ENCODE data around the gene PDE8A. TPM values are rescaled to one million over a fixed set of nuclear protein-coding genes. Genes with fewer than 3 reads are reported as not detected.

Gene PDE8A
- total RNA-seq, 1 donor from 2014 or later: 14.0 TPM

DNA sequence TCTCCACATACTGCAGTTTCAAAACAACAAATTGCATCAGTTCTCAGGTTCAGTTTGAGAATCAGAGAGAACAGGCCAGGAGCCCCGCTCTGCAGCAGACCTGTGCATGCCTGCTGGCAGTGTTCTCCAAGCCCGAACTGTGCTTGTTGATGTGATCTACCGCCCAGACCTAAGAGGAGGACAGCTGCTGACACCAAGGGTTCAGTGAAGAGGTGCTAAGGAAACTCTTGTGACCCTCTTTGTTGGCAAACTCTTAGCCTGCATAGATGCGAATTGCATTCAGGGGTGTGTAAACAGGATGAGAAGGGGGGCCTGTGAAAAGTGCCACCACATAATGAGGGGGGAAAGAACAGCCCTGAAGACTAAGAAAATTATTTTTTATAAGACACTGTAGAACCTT is 89.8 kb downstream of the PDE8A start:
- intact Hi-C loops (cut with micrococcal nuclease): no loop called here

DNA sequence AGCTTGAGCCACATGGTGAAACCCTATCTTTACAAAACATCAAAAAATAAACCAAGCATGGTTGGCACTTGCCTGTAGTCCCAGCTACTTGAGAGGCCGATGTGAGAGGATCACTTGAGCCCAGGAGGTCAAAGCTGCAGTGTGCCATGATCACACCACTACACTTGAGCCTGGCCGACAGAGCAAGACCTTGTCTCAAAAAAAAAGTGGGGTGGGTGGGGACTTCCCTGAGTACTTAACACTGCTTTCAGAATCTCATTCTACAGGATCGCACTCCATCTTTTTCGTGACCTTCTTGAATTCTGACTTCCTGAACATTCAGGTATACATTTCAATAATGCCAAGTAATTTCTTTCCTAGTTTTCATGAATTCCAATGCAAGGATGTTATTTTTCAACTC is 91.3 kb downstream of the PDE8A start:
- intact Hi-C loops (cut with micrococcal nuclease): no loop called here

DNA sequence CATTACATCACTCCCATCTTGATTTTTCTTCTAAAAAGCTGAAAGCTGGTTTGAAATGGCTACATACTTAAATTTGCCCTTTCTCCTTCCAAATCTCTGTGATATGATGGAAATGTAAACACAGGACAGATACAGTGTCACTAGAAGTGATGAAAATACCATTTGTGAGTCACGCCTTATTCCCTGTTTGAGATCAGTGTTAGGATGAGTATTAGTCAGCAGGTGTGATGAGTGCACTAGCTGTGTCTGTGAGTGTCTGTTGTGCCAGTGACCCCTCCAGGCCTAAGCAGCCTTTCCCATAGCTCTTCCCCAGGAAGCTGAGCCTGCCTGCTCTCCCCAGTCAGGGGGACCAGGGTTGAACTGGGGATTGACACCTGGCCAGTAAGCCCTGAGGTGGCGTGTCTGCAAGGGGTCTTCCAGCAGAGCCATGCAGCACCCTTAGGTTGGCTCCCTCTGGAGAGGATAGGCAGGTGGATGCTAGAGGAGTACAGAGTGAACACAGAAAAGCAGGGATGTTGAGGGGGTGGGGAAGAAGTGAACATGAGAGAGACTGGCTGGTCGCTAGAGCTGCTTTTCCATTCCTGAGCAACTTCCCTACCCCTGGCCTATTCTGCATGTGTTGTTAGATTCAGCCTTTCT is 92.0 kb downstream of the PDE8A start:
- intact Hi-C loops (cut with micrococcal nuclease): no loop called here

DNA sequence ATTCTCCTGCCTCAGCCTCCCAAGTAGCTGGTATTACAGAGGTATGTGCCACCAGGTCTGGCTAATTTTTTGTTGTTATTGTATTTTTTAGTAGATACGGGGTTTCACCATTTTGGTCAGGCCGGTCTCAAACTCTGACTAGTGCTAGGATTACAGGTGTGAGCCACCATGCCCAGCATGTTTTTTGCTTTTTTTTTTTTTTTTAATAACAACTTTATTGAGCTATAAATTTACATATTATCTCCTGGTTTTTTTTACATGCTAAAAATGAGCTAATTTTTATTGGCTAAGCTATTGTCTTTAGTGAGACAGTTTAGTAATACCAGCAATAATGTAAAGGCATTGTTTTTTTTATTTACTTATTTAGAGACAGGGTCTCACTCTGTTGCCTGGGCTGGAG is 105.2 kb downstream of the PDE8A start:
- intact Hi-C loops (cut with micrococcal nuclease): no loop called here

DNA sequence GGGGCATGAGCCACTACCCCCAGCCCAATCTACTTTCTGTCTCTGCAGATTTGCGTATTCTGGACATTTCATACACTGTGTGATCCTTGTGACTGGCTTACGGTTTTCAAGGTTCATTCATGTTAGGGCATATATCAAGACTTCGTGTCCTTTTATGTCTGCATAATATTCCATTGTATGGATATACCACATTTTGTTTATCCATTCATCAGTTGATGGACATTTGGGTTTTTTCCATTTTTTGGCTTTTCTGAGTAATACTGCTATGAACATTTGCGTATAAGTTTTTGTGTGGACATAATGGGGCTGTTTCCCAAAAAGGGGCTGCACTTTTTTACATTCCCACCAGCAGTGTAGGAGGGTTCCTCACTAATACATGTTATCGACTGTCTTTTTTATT is 106.6 kb downstream of the PDE8A start:
- intact Hi-C loops (cut with micrococcal nuclease): no loop called here

DNA sequence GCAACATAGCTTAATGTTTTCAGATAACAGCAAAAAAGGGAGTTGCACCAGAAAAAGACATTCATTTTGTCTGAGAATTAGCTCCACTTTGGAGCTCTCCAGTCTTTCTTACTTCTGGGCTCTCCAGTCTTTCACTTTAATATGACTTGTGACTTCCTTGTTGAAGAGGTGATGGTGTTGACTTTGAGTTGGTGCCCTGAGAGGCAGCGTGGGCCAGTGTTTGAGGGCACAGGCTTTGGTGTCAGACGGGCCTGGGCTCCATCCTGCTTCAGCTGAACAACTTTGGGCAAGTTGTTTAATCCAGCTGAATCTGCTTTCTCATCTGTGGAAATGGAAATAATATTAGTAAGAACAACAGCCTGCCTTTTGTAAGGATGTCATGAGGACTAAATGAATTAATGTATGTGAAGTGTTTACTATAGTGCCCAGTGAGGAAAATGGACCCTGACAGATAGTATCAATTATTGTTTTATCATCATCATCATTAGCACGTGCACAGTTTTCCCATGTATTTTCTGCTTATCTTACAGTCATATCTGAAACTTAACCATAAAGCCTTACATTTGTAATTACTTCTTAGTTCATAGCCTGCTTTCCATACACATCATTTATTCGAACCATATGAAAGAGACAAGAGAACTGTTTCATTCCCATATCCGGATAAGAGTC is 108.4 kb downstream of the PDE8A start:
- intact Hi-C loops (cut with micrococcal nuclease): no loop called here

DNA sequence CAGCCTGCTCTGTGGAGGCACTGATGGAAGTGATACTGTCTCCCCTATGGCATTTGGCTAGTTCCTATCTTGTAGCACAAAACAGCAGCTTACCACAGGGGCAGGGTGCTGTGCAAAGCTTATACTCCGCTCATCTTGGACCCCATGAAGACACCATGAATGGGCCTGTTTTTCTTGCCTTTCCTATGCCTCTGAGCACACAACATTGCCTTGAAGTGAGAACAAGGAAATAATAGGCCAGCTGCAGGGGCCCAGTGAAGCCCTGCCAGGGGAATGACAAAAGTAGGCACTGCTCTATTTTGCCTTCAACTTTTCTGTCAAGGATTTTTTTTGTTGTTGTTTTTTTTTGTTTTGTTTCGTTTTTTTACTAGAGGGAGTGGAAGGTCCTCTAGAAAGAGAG is 110.3 kb downstream of the PDE8A start:
- intact Hi-C loops (cut with micrococcal nuclease): no loop called here

DNA sequence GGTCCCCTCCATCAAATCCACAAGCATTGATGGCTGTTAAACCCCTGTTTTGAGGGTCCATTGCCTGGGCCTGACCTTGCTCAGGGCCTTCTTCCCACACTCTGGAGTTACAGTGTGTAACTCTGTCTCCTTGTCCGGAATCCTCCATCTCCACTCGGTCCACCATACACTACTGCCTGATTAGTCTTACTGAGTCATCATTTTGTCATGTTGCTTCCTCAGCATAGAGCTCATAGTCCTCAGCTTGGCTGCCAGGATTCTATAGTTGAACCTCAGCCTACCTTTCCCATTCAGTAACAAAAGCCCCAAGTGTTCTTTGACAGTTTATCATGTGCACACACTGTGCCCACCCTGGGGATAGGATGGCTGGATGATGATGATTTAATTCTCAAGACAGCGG is 113.0 kb downstream of the PDE8A start:
- intact Hi-C loops (cut with micrococcal nuclease): no loop called here

DNA sequence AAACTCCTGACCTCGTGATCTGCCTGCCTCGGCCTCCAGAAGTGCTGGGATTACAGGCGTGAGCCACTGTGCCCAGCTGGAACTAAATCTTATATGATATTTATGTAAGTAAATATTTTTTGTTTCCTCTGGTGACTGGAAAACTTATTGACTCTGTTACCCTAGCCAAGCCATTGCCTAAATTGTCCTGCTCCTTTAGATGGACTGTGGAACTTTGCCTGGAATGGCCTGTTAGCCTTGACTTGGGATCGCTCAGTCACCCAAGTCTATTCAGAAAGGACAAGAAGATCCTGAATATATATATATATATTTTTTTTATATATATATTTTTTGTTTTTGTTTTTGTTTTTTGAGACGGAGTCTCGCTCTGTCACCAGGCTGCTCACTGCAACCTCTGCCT is 113.9 kb downstream of the PDE8A start:
- intact Hi-C loops (cut with micrococcal nuclease): no loop called here

DNA sequence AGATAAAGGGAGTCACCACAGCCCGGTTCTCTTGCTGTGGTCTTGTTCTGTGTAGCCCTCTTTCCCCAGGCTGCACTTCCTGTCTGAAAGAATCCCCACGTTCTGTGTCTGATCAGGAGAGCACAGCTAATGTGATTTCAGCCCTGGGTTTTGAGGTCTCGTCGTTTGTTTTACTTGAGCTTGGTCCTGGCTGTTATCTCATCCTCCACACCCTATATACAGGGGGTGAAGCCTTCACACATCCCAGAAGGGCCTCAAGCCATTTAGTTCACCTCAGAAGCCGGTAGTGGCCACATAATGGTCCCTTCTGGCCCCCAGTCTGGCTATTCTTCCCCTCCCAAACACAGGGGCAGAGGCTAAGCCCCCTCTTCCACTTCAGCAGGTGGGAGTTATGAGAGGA is 115.6 kb downstream of the PDE8A start:
- intact Hi-C loops (cut with micrococcal nuclease): no loop called here

DNA sequence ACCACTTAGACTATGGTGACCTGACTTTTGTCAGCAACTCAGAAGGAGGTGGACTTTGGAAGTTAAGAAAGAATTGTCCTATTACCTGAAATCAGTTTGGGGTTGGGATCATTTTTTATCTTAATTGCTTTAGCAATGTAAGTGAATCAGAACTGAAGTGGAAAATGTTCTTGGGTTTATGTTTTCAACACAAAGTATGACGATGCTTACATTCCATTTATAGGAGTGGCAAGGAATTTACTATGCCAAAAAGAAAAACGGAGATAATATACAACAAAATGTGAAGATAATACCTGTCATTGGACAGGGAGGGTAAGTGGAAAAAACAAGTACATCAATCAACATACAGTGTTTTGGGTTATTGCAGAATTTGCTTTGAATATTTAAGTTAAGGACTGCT is 116.1 kb downstream of the PDE8A start:
- intact Hi-C loops (cut with micrococcal nuclease): no loop called here

DNA sequence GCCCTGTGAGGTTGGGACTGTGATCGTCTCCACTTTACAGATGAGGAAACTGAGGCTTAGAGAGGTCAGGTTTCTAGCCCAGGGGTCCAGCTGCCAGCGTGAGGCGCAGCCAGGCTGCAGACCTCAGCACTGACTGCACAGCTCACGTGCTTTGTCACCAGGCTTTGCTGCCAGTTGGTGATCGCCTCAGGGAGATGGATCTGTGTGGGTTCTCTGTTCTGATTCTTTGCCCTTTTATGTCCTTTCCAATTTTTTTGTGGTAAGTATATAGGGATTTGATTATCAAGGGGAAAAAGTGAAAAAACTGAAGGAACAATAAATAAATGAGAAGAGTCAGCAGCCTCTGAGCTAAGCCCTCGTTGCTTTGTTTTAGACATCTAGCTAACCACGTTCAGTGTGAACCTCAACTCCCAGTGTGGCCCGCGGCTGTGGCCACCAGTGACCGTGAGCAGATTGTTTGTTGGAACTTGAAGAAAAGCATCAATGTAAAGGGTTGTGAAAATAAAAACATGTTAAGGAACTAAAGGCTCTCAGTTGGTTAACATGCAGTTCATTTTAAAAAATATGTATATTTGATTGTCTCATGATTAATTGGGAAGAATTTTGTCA is 117.6 kb downstream of the PDE8A start:
- intact Hi-C loops (cut with micrococcal nuclease): no loop called here

DNA sequence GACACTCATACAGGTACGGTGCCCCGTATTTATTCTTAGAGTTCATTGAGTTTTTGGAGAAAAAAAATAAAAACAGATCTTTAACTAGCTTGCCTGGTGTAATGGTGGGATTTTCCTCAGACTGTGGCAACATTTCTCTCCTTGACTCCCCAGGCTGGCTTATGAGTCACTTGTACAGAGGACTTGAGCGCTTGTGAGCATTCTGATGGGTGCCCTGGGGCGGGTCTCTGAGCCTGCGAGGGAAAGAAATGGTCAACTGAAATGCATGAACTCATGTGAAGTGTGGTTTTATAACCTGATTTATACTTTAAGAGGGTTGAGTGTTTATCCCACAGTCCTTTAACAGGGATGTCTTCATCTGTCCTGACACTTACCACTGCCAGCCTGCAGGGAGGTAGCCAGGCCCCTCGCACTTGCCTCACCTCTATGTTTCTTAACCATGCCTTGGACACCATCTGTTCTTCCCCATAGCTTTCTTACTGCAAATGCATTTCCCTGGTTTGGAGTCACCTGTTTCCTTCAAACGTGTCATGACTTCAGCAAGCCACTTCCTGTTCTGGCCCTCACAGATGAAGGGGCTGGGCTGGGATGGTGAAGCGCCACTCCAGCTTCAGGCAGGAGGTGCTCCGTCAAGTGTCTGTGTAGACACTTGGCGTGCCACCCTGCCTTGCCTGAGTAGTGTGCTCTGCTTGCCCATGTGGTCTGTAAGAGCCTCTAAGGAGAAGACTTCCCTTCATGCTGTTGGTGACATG is 118.7 kb downstream of the PDE8A start:
- intact Hi-C loops (cut with micrococcal nuclease): no loop called here

DNA sequence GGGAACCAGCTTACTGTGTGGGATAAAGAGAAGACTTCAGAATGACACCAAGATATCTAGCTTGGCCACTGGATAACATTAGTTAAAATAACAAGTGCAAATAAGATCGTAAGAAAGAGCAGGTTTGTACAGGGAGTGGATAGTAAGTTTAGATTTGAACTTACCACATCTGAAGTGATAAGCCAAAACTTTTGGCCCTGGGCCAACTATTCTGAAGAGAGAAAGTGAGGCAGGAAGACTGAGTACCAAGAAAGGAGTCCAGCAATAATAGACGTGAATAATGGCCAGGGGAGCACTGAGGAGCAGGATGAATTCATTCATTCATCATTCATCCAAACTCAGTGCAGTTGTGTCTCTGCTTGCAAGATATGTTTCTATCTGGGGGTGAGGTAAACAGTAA is 122.9 kb downstream of the PDE8A start:
- intact Hi-C loops (cut with micrococcal nuclease): no loop called here

DNA sequence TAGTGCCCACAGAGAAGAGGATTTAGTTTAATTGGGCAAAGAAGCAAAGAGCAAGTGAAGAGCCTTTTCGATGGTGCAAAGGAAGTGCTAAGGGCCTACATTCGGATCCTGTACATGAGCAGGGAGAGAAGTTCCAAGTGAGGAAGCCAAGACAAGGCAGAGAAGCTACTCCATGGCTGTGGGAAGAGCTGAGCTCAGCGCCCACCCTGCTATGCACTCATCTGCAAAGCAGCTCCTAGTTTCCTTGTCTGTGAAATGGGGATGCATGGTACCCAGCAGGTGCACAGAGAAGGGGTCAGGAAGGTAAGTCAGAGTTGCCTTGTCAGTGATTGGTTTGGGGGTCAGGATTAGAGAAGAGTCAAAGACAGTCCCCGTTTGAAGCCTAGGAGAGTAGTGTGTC is 126.5 kb downstream of the PDE8A start:
- intact Hi-C loops (cut with micrococcal nuclease): no loop called here

DNA sequence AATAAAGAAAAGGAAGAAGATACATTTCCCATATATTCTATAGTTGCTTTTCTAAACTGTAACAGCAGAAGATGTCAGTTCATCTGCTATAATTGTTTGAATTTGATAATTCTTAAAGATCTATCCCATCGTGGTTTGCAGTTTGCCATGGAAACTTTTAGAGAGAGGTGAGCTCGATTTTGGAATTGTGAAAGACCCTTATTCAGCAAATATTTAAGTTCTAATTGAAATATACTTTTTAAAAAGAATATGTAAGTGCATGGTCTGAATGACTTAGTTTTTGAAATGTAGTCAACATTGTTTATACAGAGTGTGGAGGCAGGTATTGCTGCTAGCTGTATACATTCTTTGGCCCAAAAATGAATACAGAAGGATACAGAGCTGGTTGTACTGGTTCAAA is 127.7 kb downstream of the PDE8A start:
- intact Hi-C loops (cut with micrococcal nuclease): no loop called here

DNA sequence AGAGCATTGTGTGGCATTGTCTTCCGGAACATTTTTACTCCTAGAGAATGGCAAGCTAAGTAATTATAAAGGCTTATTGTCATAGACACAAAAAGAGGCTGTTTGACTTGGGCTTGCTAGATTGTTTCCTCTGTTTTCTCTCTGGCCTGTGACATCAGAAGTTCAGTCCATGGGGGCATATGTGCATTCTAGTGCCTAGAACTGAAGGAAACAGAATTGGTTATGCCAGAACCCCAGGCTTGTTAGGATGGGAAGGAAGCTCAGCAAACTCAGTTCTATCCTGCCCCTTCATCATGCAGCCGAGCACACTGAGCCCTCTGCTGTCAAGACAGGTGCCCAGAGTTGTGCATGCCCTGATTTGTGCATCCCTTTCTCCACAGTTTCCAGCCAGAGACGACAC is 131.3 kb downstream of the PDE8A start:
- intact Hi-C loops (cut with micrococcal nuclease): no loop called here

DNA sequence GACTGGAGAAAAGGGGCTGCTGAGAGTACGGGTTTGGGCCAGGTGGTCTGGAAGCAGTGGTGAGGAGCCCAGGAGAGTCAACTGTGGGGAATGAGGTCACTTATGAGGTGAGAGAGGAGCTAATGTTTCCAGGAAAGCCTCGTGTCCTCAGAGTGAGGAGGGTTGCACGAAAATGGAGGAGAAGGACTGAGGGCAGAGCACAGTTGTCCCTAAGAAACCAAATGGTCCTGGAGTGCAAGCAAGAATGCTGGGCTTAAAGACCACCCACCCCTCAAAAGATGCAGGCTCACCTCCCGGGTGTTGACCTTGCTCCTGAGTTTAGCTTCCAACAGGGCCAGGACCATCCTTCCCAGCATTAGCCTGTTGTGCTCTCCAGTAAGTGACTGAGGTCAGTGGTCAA is 133.2 kb downstream of the PDE8A start:
- intact Hi-C loops (cut with micrococcal nuclease): no loop called here

DNA sequence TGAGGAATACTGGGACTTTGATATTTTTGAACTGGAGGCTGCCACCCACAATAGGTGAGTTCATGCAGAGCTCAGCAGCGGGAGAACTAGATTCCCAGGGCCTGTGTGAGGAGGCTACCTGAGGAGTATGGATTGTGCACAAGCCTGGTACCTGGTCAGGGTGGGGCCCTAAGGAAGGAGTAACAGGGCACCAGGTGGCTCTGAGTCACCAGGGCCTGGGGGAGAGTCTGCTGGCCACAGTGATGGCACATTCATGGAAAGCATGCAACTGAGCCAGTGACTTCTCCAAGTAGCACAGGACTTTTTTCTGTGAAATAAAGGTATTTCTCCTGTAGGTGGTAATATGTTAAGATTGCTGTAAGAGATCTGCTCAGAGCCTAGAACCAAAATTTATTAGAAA is 134.4 kb downstream of the PDE8A start:
- intact Hi-C loops (cut with micrococcal nuclease): no loop called here

DNA sequence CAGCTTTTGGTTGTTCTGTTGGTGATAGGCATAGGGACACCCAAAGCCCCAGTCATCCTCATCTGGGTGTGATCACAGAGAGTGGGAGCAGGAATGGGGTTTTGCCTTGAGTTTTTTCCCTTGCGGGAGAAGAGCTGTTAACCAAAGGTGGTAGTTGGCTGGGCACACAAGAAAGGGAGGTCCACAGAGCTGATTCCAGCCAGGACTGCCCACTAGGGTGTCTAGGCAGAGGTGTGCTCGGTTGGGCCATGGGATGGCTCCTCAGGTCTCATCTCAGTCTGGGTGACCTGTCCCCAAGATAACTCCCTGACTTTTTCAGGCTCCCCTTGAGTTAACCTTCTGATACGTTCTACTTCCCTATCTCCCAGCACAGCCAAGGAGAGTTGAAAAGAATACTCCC is 134.8 kb downstream of the PDE8A start:
- intact Hi-C loops (cut with micrococcal nuclease): no loop called here

DNA sequence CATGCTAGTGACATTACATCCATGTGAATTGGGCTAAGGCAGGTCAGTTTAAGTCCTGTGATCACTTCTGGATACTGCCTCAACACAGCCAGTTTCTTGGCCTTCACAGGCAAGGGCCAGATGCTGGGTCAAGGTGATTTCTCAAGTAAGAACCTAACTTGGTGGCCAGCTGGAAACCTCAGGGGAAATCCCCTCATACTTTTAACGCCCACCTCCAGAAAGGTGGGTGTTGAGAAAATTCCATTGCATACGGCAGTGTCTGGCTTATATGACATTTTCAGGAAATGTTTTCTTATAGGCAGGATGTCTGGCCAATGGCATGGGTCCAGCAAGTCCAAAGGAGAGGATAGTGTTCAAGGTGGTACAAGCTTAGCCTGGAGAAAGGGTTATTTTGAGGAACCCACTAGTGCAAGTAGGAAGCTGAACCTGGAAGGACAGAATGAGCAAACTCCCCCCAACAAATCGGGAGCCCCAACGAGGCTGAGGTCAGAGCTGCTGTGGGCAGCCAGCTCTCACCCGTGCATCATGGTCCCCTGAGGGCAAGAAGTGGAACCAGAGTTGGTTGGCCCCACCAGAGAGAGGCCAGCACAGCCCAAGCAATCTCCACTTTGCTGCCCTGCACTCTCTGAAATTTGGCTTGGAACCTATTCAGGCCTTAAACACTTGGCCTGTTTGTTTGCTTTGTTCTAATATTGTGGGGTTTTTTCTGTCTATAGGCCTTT is 135.4 kb downstream of the PDE8A start:
- intact Hi-C loops (cut with micrococcal nuclease): no loop called here

DNA sequence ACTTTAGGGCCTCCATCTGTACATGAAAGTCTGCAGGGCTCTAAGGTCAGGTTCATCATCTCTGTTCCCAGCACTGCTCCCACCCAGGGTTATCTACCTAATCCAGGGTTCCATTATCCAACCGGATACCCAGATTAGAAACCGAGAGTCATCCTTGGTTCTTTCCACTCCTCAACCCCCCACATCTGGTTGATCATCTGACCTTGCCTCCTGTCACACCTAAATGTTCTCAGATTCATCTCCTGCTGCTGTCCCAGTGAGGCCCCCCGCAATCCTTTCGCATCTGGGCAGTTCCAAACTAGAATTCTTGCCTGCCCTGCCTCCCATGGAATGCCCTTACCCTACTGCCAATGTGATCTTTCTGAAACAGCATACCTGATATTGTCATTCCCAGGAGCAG is 136.5 kb downstream of the PDE8A start:
- intact Hi-C loops (cut with micrococcal nuclease): no loop called here

Measured in T-helper 1 cell treated with Interleukin-12 subunit alpha and Interleukin-12 subunit beta and Interleukin-4 antibody, amounts not matched to agents 30 ng/mL and 1 ng/mL, for 36 hours (primary cell).